K562 (cell line): ENCODE data around the gene DEFB124. TPM values are rescaled to one million over a fixed set of nuclear protein-coding genes. Genes with fewer than 3 reads are reported as not detected.

Source experiments
- ARID1B ChIP-seq: fragments of 450-650 bp; IDR thresholded peaks from 2 replicates; pipeline ENCODE4 v1.6.1; 2016; ENCODE audit warnings: antibody characterized with exemption, mild to moderate bottlenecking, inconsistent platforms
- GTF2F1 ChIP-seq: IDR thresholded peaks from 2 replicates; pipeline ENCODE4 v1.6.1; 2011; ENCODE audit warnings: low read depth, low read length, improper control_type of control experiment
- HNRNPH1 ChIP-seq: fragments of 200-400 bp; formaldehyde crosslinking; optimal IDR thresholded peaks from 2 replicates; pipeline ENCODE3; 2017; ENCODE audit warnings: low read depth, mild to moderate bottlenecking, low read length, moderate library complexity
- KAT7 ChIP-seq: sonication (generic); formaldehyde crosslinking; IDR thresholded peaks from 2 replicates; pipeline ENCODE4 v1.8.0; 2022; ENCODE audit warnings: missing genetic modification reagents, mild to moderate bottlenecking, borderline replicate concordance
- KDM2B ChIP-seq: fragments of 250-450 bp; sonication (Bioruptor Pico); IDR thresholded peaks from 2 replicates; pipeline ENCODE4 v1.8.0; 2021; ENCODE audit warnings: mild to moderate bottlenecking, moderate library complexity
- MTA2 ChIP-seq: fragments of 450-650 bp; IDR thresholded peaks from 2 replicates; pipeline ENCODE4 v1.6.1; 2016; ENCODE audit warnings: low read depth
- MYBL2 ChIP-seq, 2 experiments: fragments of 450-650 bp in 1 of 2; sonication (generic) in 1 of 2; formaldehyde crosslinking in 1 of 2; IDR thresholded peaks; 2 replicates each; pipeline versions ENCODE4 v1.6.1 to v1.8.1; 2017 to 2022; ENCODE audit warnings: borderline replicate concordance in 1 of 2, inconsistent platforms in 1 of 2, low read depth in 1 of 2, mild to moderate bottlenecking in 1 of 2, missing genetic modification reagents in 1 of 2, moderate library complexity in 1 of 2
- MYNN ChIP-seq, 2 experiments: sonication (generic); formaldehyde crosslinking in 1 of 2; IDR thresholded peaks; 2 replicates each; pipeline versions ENCODE4 v1.5.0 to v1.6.1; 2016 to 2020; ENCODE audit warnings: antibody characterized with exemption in 1 of 2, missing genetic modification reagents in 1 of 2
- NEUROD1 ChIP-seq: fragments of 150-350 bp; IDR thresholded peaks from 2 replicates; pipeline ENCODE4 v1.6.1; 2014; ENCODE audit warnings: borderline replicate concordance, low read length, low read depth; ENCODE audit not compliant: partially characterized antibody
- RBFOX2 ChIP-seq: fragments of 200-400 bp; formaldehyde crosslinking; IDR thresholded peaks from 2 replicates; pipeline ENCODE4 v1.6.1; 2017; ENCODE audit warnings: low read depth, mild to moderate bottlenecking, low read length, moderate library complexity
- STAT5A ChIP-seq: IDR thresholded peaks from 2 replicates; pipeline ENCODE4 v1.6.1; 2012; ENCODE audit warnings: low read length, inconsistent platforms, borderline replicate concordance
- STAT5B ChIP-seq: fragments of 250-450 bp; sonication (Bioruptor Pico); IDR thresholded peaks from 2 replicates; pipeline ENCODE4 v1.8.0; 2021; ENCODE audit warnings: mild to moderate bottlenecking, inconsistent platforms
- U2AF1 ChIP-seq: fragments of 200-400 bp; formaldehyde crosslinking; optimal IDR thresholded peaks from 2 replicates; pipeline ENCODE3; 2017; ENCODE audit warnings: mild to moderate bottlenecking, low read depth, low read length, moderate library complexity
- ZNF133 ChIP-seq: fragments of 250-450 bp; sonication (Bioruptor Pico); IDR thresholded peaks from 2 replicates; pipeline ENCODE4 v1.4.0; 2020; ENCODE audit warnings: mild to moderate bottlenecking
- ZNF431 ChIP-seq: sonication (generic); formaldehyde crosslinking; IDR thresholded peaks from 2 replicates; pipeline ENCODE4 v1.8.0; 2022; ENCODE audit warnings: mild to moderate bottlenecking, missing genetic modification reagents
- polyA plus RNA-seq, 8 experiments: library from polyadenylated mRNA; depleted of rRNA in 4 of 8; stranded (reverse) in 5 of 8; unstranded in 3 of 8; fragments of >200 nt; fragmentation: Nextera tagmentation in 2 of 8; fragmentation: Illumina TruSeq in 1 of 8; extraction: Ambion mirVana in 2 of 8; extraction: Trizol in 1 of 8; gene quantifications; 2 replicates each; pipeline versions ENCODE4 v1.2.1 to v1.2.3, GENCODE V29; 2011 to 2014; ENCODE audit warnings: inconsistent platforms in 1 of 8, missing spikeins in 1 of 8
- total RNA-seq, 7 experiments: library from RNA; depleted of rRNA in 6 of 7; stranded (reverse); fragments of >200 nt in 6 of 7; fragmentation: Illumina TruSeq in 2 of 7; extraction: Trizol in 2 of 7; gene quantifications; 2 replicates each; pipeline versions ENCODE4 v1.2.1 to v1.2.3, GENCODE V29; 2011 to 2021; ENCODE audit warnings: low replicate concordance in 1 of 7
- TF ChIP-seq, protein P1 (sequence below): fragments of 250-450 bp; sonication (Bioruptor Pico); IDR thresholded peaks from 2 replicates; pipeline ENCODE4 v1.8.0; 2021; ENCODE audit warnings: mild to moderate bottlenecking, moderate library complexity
- TF ChIP-seq, protein P2 (sequence below): fragments of 250-450 bp; sonication (Bioruptor Pico); IDR thresholded peaks from 2 replicates; pipeline ENCODE4 v1.8.0; 2022; ENCODE audit warnings: moderate library complexity, mild to moderate bottlenecking, inconsistent platforms
- TF ChIP-seq, protein P3 (sequence below), 2 experiments: IDR thresholded peaks; 2 replicates each; pipeline ENCODE4 v1.6.1; 2011; ENCODE audit warnings: borderline replicate concordance in 1 of 2, control low read depth in 1 of 2, low read depth in 1 of 2, low read length in 1 of 2, mild to moderate bottlenecking in 1 of 2, mixed read lengths in 1 of 2, moderate library complexity in 1 of 2; ENCODE audit not compliant: insufficient read depth in 1 of 2, insufficient read length in 1 of 2, poor library complexity in 1 of 2, severe bottlenecking in 1 of 2; ENCODE audit errors: extremely low read depth in 1 of 2
- TF ChIP-seq, protein P4 (sequence below): sonication (generic); formaldehyde crosslinking; IDR thresholded peaks from 2 replicates; pipeline ENCODE4 v1.8.0; 2022; ENCODE audit warnings: mild to moderate bottlenecking, missing genetic modification reagents
- TF ChIP-seq, protein P5 (sequence below): fragments of 450-650 bp; IDR thresholded peaks from 2 replicates; pipeline ENCODE4 v1.6.1; 2016; ENCODE audit warnings: borderline replicate concordance

Gene DEFB124
- total and polyA plus RNA-seq, 9 of the 15 experiments (the other 6 are each of a cell fraction or from before 2014, with no cell fraction given): not detected

DNA sequence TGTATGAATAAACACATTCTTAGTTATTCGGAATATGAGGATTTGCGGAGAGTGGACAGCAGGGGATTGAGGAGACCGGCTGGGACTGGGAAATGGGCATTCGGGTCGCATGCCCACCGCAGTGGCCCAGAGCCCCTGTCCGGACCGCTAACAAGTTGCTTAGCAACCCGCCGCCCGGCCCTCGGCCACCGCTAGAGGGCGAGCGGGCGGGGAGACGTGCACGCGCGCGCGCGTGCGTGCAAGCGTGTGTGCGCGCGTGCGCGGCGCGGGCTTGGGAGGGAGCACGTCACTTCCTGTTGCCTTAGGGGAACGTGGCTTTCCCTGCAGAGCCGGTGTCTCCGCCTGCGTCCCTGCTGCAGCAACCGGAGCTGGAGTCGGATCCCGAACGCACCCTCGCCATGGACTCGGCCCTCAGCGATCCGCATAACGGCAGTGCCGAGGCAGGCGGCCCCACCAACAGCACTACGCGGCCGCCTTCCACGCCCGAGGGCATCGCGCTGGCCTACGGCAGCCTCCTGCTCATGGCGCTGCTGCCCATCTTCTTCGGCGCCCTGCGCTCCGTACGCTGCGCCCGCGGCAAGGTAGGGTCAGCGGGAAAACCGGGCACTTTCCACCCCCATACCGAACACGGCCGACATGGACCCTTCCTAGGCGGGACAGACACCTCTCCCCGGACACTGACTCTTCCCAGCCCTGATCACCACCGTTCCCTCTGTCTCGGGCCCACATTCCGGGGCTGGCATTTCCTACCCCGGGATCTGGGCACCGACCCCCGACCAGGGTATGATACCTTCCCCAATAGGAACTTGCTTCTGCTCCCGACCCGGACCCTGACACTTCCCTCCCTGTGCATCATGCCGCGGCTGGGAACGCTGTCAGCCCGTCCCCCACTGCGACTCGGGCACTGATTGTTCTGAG is 39.5 kb upstream of the DEFB124 start, which contains the start of gene HM13 (continued):
- TF ChIP-seq, protein P1, sequence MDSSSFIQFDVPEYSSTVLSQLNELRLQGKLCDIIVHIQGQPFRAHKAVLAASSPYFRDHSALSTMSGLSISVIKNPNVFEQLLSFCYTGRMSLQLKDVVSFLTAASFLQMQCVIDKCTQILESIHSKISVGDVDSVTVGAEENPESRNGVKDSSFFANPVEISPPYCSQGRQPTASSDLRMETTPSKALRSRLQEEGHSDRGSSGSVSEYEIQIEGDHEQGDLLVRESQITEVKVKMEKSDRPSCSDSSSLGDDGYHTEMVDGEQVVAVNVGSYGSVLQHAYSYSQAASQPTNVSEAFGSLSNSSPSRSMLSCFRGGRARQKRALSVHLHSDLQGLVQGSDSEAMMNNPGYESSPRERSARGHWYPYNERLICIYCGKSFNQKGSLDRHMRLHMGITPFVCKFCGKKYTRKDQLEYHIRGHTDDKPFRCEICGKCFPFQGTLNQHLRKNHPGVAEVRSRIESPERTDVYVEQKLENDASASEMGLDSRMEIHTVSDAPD: peak; percentile 75
- TF ChIP-seq MTA2 (no peak), ZNF133 (CRISPR knock-in tag) (no peak), MYNN (IDR thresholded peaks at IDR 0.05) (peak; percentile 73; the same call in 1 of the 2 replicates), MYNN (CRISPR knock-in tag; IDR thresholded peaks at IDR 0.05) (no peak), U2AF1 (peak; percentile 50), ZNF431 (peak; percentile 9; the same call in 1 of the 2 replicates), ARID1B (no peak), STAT5A (no peak), KDM2B (no peak), MYBL2 (IDR thresholded peaks at IDR 0.05; ENCODE audit: low read depth) (no peak), MYBL2 (CRISPR knock-in tag; IDR thresholded peaks at IDR 0.05; ENCODE audit: borderline replicate concordance) (no peak), STAT5B (CRISPR knock-in tag) (no peak), KAT7 (CRISPR knock-in tag) (peak; percentile 98), HNRNPH1 (no peak), GTF2F1 (peak; percentile 66; the same call in 1 of the 2 replicates), NEUROD1 (peak; percentile 69), RBFOX2 (peak; percentile 99)
- TF ChIP-seq, protein P2, sequence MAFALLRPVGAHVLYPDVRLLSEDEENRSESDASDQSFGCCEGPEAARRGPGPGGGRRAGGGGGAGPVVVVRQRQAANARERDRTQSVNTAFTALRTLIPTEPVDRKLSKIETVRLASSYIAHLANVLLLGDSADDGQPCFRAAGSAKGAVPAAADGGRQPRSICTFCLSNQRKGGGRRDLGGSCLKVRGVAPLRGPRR: 0 out of 2 replicates have a peak, but pooled peaks have one; percentile 10
- TF ChIP-seq, protein P3, sequence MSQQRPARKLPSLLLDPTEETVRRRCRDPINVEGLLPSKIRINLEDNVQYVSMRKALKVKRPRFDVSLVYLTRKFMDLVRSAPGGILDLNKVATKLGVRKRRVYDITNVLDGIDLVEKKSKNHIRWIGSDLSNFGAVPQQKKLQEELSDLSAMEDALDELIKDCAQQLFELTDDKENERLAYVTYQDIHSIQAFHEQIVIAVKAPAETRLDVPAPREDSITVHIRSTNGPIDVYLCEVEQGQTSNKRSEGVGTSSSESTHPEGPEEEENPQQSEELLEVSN (IDR thresholded peaks at IDR 0.05; ENCODE audit: borderline replicate concordance in 1 of 2, extremely low read depth in 1 of 2, insufficient read depth in 1 of 2, insufficient read length in 1 of 2, low read depth in 1 of 2, low read length in 1 of 2, poor library complexity in 1 of 2, severe bottlenecking in 1 of 2): peak; percentile 75 to 87
- TF ChIP-seq, protein P4, sequence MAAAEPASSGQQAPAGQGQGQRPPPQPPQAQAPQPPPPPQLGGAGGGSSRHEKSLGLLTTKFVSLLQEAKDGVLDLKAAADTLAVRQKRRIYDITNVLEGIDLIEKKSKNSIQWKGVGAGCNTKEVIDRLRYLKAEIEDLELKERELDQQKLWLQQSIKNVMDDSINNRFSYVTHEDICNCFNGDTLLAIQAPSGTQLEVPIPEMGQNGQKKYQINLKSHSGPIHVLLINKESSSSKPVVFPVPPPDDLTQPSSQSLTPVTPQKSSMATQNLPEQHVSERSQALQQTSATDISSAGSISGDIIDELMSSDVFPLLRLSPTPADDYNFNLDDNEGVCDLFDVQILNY (CRISPR knock-in tag): 0 out of 2 replicates have a peak, but pooled peaks have one; percentile 67
- TF ChIP-seq, protein P5, sequence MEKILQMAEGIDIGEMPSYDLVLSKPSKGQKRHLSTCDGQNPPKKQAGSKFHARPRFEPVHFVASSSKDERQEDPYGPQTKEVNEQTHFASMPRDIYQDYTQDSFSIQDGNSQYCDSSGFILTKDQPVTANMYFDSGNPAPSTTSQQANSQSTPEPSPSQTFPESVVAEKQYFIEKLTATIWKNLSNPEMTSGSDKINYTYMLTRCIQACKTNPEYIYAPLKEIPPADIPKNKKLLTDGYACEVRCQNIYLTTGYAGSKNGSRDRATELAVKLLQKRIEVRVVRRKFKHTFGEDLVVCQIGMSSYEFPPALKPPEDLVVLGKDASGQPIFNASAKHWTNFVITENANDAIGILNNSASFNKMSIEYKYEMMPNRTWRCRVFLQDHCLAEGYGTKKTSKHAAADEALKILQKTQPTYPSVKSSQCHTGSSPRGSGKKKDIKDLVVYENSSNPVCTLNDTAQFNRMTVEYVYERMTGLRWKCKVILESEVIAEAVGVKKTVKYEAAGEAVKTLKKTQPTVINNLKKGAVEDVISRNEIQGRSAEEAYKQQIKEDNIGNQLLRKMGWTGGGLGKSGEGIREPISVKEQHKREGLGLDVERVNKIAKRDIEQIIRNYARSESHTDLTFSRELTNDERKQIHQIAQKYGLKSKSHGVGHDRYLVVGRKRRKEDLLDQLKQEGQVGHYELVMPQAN: peak; percentile 95
